CD4-positive, alpha-beta T cell (primary cell): Measurements from ENCODE around the gene BORA. TPM values are rescaled to one million over a fixed set of nuclear protein-coding genes. Genes with fewer than 3 reads are reported as not detected.
"Not testable (repeated sequence)": the region's sequence is repeated elsewhere in the genome, so short reads cannot be mapped to it uniquely, and the experiment has no call there.

Experiments
- ATAC-seq: fragments of 200-7000 bp; cut with Tn5 transposase; one replicate; pipeline ENCODE4 v1.10.0; 2022; ENCODE audit warnings: mild to moderate bottlenecking; ENCODE audit not compliant: poor library complexity
- CTCF ChIA-PET: fragments of 350-600 bp; sonication (Branson Sonifier 250); formaldehyde crosslinking; loops from one replicate; lab custom pipeline; 2021; ENCODE audit warnings: antibody characterized with exemption, inconsistent platforms; lab: Charles Lee
- POLR2A ChIA-PET: fragments of 350-600 bp; sonication (Branson Sonifier 250); formaldehyde crosslinking; loops from one replicate; lab custom pipeline; 2021; ENCODE audit warnings: antibody characterized with exemption, inconsistent platforms; lab: Charles Lee
- DNase-seq, 14 experiments: peaks; one replicate each; pipeline ENCODE4 v3.0.0-alpha.2; 2013 to 2020; ENCODE audit warnings: mixed read lengths in 2 of 14
- H3K27ac ChIP-seq, 2 donors: one replicate each; pipeline versions ENCODE4 v1.5.1 to v1.7.0; 2013; ENCODE audit warnings: low read length in 2 of 2, low read depth in 1 of 2, mild to moderate bottlenecking in 1 of 2
- H3K27me3 ChIP-seq, 2 experiments: 1 replicate in 1 of 2; 2 replicates in 1 of 2; pipeline versions ENCODE4 v1.6.1 to v1.7.0; 2013; ENCODE audit warnings: low read length in 2 of 2, control low read depth in 1 of 2, mild to moderate bottlenecking in 1 of 2, moderate library complexity in 1 of 2; ENCODE audit not compliant: insufficient read depth in 2 of 2, control insufficient read depth in 1 of 2
- H3K36me3 ChIP-seq: one replicate; pipeline ENCODE4 v1.6.1; 2013; ENCODE audit warnings: low read length, control low read depth; ENCODE audit not compliant: insufficient read depth
- H3K4me1 ChIP-seq: one replicate; pipeline ENCODE4 v1.6.1; 2013; ENCODE audit warnings: low read length, control low read depth; ENCODE audit not compliant: insufficient read depth
- H3K4me3 ChIP-seq: one replicate; pipeline ENCODE4 v1.5.1; 2013; ENCODE audit warnings: mild to moderate bottlenecking, low read length, moderate library complexity
- H3K9me3 ChIP-seq, 2 experiments: 1 replicate in 1 of 2; 2 replicates in 1 of 2; pipeline versions ENCODE4 v1.6.1 to v1.7.0; 2013; ENCODE audit warnings: low read length in 2 of 2, mild to moderate bottlenecking in 2 of 2, control low read depth in 1 of 2, moderate library complexity in 1 of 2; ENCODE audit not compliant: control insufficient read depth in 1 of 2, insufficient read depth in 1 of 2
- H3K27ac Mint-ChIP-seq: one replicate; pipeline ENCODE4 v1.8.0; 2020; ENCODE audit warnings: mixed read lengths
- H3K27me3 Mint-ChIP-seq: one replicate; pipeline ENCODE4 v1.8.0; 2021; ENCODE audit warnings: mixed read lengths
- H3K36me3 Mint-ChIP-seq: one replicate; pipeline ENCODE4 v1.8.0; 2021; ENCODE audit warnings: low read depth, mixed read lengths
- H3K4me1 Mint-ChIP-seq: one replicate; pipeline ENCODE4 v1.8.0; 2021; ENCODE audit warnings: low read depth, mixed read lengths
- H3K4me3 Mint-ChIP-seq: one replicate; pipeline ENCODE4 v1.8.0; 2020; ENCODE audit warnings: mild to moderate bottlenecking, mixed read lengths
- H3K9me3 Mint-ChIP-seq: one replicate; pipeline ENCODE4 v1.8.0; 2020; ENCODE audit warnings: mixed read lengths
- intact Hi-C, 2 experiments: fragments of 100-400 bp; cut with DNase I in 1 of 2; cut with micrococcal nuclease in 1 of 2; formaldehyde crosslinking; loops; one replicate each; pipeline versions ENCODE4 v1.15.1 to v1.9.0; 2023 to 2025; cut with DNase I, micrococcal nuclease
- total RNA-seq, 174 experiments: library from RNA in 2 of 174; stranded (reverse) in 2 of 174; gene quantifications; one replicate each; pipeline ENCODE4 v1.2.3 and lab custom pipeline; 2021 to 2026
- TF ChIP-seq, protein P1 (sequence below): fragments of 200-600 bp; IDR thresholded peaks from one replicate; pipeline ENCODE4 v1.8.0; 2022; ENCODE audit warnings: antibody characterized with exemption, mild to moderate bottlenecking

The BORA gene
- total RNA-seq, 2 experiments from 2014 or later, result 3.8 to 4.4 TPM

- no peaks in the 10 kb centered on the region for H3K27me3 ChIP-seq
- no peaks in the 10 kb centered on the region for H3K36me3 ChIP-seq
- Mint-ChIP-seq H3K27me3 (peaks cover 19% of the 10 kb centered on the region), H3K9me3 (no peaks in the 10 kb centered on the region), H3K27ac (no peak overlapping the region), H3K4me1 (no peaks in the 10 kb centered on the region), H3K36me3 (no peaks in the 10 kb centered on the region), H3K4me3 (no peak overlapping the region)
- CTCF ChIA-PET, result no interaction called here
- POLR2A ChIA-PET, result no interaction called here
- TF ChIP-seq, protein P1, sequence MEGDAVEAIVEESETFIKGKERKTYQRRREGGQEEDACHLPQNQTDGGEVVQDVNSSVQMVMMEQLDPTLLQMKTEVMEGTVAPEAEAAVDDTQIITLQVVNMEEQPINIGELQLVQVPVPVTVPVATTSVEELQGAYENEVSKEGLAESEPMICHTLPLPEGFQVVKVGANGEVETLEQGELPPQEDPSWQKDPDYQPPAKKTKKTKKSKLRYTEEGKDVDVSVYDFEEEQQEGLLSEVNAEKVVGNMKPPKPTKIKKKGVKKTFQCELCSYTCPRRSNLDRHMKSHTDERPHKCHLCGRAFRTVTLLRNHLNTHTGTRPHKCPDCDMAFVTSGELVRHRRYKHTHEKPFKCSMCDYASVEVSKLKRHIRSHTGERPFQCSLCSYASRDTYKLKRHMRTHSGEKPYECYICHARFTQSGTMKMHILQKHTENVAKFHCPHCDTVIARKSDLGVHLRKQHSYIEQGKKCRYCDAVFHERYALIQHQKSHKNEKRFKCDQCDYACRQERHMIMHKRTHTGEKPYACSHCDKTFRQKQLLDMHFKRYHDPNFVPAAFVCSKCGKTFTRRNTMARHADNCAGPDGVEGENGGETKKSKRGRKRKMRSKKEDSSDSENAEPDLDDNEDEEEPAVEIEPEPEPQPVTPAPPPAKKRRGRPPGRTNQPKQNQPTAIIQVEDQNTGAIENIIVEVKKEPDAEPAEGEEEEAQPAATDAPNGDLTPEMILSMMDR, result no peak
- intact Hi-C loops, result no loop called here
- no peak for DNase-seq
- no peak overlapping the region for H3K27ac ChIP-seq
- H3K4me3 ChIP-seq, result no peak overlapping the region
- peaks cover 0 to 9% of the 10 kb centered on the region in 2 experiments for H3K9me3 ChIP-seq
- no peak for ATAC-seq
- no peaks in the 10 kb centered on the region for H3K4me1 ChIP-seq
These were observed 29.6 kb upstream of the BORA start for GRCh38 chr13:72698164-72698563.

- peaks cover 3% of the 10 kb centered on the region for H3K9me3 Mint-ChIP-seq
- H3K27me3 ChIP-seq, result no peaks in the 10 kb centered on the region
- POLR2A ChIA-PET, result no interaction called here
- no peaks in the 10 kb centered on the region for H3K4me1 Mint-ChIP-seq
- H3K9me3 ChIP-seq, result peaks cover 7% of the 10 kb centered on the region in 2 experiments
- H3K27ac ChIP-seq, result no peak overlapping the region
- ATAC-seq, result no peak
- no peak overlapping the region for H3K4me3 ChIP-seq
- H3K4me3 Mint-ChIP-seq, result no peak overlapping the region
- peaks cover 2% of the 10 kb centered on the region for H3K36me3 Mint-ChIP-seq
- H3K36me3 ChIP-seq, result no peaks in the 10 kb centered on the region
- intact Hi-C loops, result no loop called here
- CTCF ChIA-PET, result no interaction called here
- H3K27me3 Mint-ChIP-seq, result peaks cover 7% of the 10 kb centered on the region
- H3K27ac Mint-ChIP-seq, result no peak overlapping the region
- TF ChIP-seq, protein P1, result no peak
- no peaks in the 10 kb centered on the region for H3K4me1 ChIP-seq
- no peak for DNase-seq
These were observed 27.2 kb upstream of the BORA start for GRCh38 chr13:72700509-72700908.

GRCh38 chr13:72716776-72717175 lies 10.9 kb upstream of the BORA start:
- H3K9me3 ChIP-seq, result peaks cover 0 to 8% of the 10 kb centered on the region in 2 experiments
- TF ChIP-seq, protein P1, result no peak
- peaks cover 47% of the 10 kb centered on the region for H3K36me3 ChIP-seq
- no peak overlapping the region for H3K27ac ChIP-seq
- intact Hi-C loops, result no loop called here
- no peaks in the 10 kb centered on the region for H3K9me3 Mint-ChIP-seq
- no peaks in the 10 kb centered on the region for H3K27me3 ChIP-seq
- H3K27ac Mint-ChIP-seq, result no peak overlapping the region
- ATAC-seq (no peak), DNase-seq (no peak)
- POLR2A ChIA-PET, result no interaction called here
- H3K4me3 ChIP-seq, result no peak overlapping the region
- CTCF ChIA-PET, result no interaction called here
- peaks cover 41% of the 10 kb centered on the region for H3K4me1 Mint-ChIP-seq
- H3K27me3 Mint-ChIP-seq, result no peaks in the 10 kb centered on the region
- peaks cover 96% of the 10 kb centered on the region for H3K36me3 Mint-ChIP-seq
- H3K4me3 Mint-ChIP-seq, result no peak overlapping the region
- no peaks in the 10 kb centered on the region for H3K4me1 ChIP-seq

DNA sequence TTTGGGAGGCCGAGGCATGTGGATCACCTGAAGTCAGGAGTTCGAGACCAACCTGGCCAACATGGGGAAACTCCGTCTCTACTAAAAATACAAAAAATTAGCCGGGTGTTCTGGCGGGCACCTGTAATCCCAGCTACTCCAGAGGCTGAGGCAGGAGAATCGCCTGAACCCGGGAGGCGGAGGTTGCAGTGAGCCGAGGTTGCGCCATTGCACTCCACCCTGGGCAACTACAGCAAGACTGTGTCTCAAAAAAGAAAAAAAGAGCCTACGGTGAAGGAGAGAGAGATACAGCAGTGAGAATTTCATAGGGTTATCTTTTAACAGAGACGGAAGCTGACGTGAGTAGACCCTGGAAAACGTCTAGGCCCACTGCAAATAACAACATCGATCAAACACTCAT lies 1.5 kb upstream of the BORA start:
- H3K4me1 Mint-ChIP-seq, result peaks cover 78% of the 10 kb centered on the region

More for the DNA sequence above, 1.5 kb upstream of the BORA start:
- POLR2A ChIA-PET, H3K36me3 ChIP-seq, H3K9me3 Mint-ChIP-seq, CTCF ChIA-PET, ATAC-seq, H3K27ac ChIP-seq, H3K9me3 ChIP-seq, DNase-seq, H3K27me3 ChIP-seq, H3K27me3 Mint-ChIP-seq, H3K27ac Mint-ChIP-seq: not testable (repeated sequence)
- Histone ChIP-seq H3K4me1 (peaks cover 26% of the 10 kb centered on the region), H3K4me3 (peak overlapping the region; percentile 96)
- intact Hi-C loops, result loop anchor here (2.0 to 10.0 kb wide), 2 partner anchors 55 to 1431 kb away; partner anchors contain the start of gene DIS3 (in 1 of the 2)
- H3K4me3 Mint-ChIP-seq, result peak overlapping the region; percentile 94
- peaks cover 35% of the 10 kb centered on the region for H3K36me3 Mint-ChIP-seq
